ENCODE data around the gene DLG3. TPM values are rescaled to one million over a fixed set of nuclear protein-coding genes. Genes with fewer than 3 reads are reported as not detected.

Gene DLG3
- total RNA-seq, 1 experiment from 2014 or later: 41.7 TPM

- Mint-ChIP-seq H3K27me3 (ENCODE audit: low read depth) (no peaks in the 10 kb centered on the region), H3K27ac (no peak overlapping the region), H3K9me3 (no peaks in the 10 kb centered on the region), H3K4me1 (no peaks in the 10 kb centered on the region), H3K36me3 (no peaks in the 10 kb centered on the region), H3K4me3 (no peak overlapping the region)
- TF ChIP-seq ZSCAN18 (CRISPR knock-in tag; IDR thresholded peaks at IDR 0.05) (no peak), ZNF532 (CRISPR knock-in tag; IDR thresholded peaks at IDR 0.05; ENCODE audit: borderline replicate concordance) (no peak)
- ATAC-seq (no peak), DNase-seq (ENCODE audit: low spot score) (no peak)
- POLR2A ChIA-PET: no interaction called here
- CTCF ChIA-PET: no interaction called here
Observed at GRCh38 chrX:70549429-70549828, 104.8 kb downstream of the DLG3 start.

GRCh38 chrX:70552130-70552704, 107.6 kb downstream of the DLG3 start:
- no peaks in the 10 kb centered on the region for H3K36me3 Mint-ChIP-seq
- POLR2A ChIA-PET: no interaction called here
- H3K27ac Mint-ChIP-seq: no peak overlapping the region
- no peak for DNase-seq (ENCODE audit: low spot score)
- no peak for ATAC-seq
- CTCF ChIA-PET: interaction anchor here (1.3 kb wide), 1 partner anchor 100 kb away, joined by 4 read pairs; no protein-coding TSS in a partner anchor
- H3K9me3 Mint-ChIP-seq: no peaks in the 10 kb centered on the region
- H3K4me1 Mint-ChIP-seq: no peaks in the 10 kb centered on the region
- H3K4me3 Mint-ChIP-seq: no peak overlapping the region
- TF ChIP-seq PRRX2 (CRISPR knock-in tag; IDR thresholded peaks at IDR 0.05) (no peak), ZNF416 (CRISPR knock-in tag; IDR thresholded peaks at IDR 0.05) (no peak), PREB (CRISPR knock-in tag; IDR thresholded peaks at IDR 0.05; ENCODE audit: borderline replicate concordance) (no peak), MXD4 (CRISPR knock-in tag; IDR thresholded peaks at IDR 0.05; ENCODE audit: borderline replicate concordance) (no peak), NFYB (CRISPR knock-in tag; conservative IDR thresholded peaks at IDR 0.05; ENCODE audit: low read depth) (no peak), IRF1 (CRISPR knock-in tag; IDR thresholded peaks at IDR 0.05) (no peak), AFF4 (CRISPR knock-in tag; IDR thresholded peaks at IDR 0.05; ENCODE audit: borderline replicate concordance) (no peak), CDX4 (CRISPR knock-in tag; IDR thresholded peaks at IDR 0.05; ENCODE audit: borderline replicate concordance) (no peak), GRHL2 (CRISPR knock-in tag; IDR thresholded peaks at IDR 0.05; ENCODE audit: insufficient replicate concordance, severe bottlenecking) (no peak), ARID4B (CRISPR knock-in tag; IDR thresholded peaks at IDR 0.05; ENCODE audit: borderline replicate concordance) (no peak), GABPB1 (CRISPR knock-in tag; IDR thresholded peaks at IDR 0.05) (no peak)
- no peaks in the 10 kb centered on the region for H3K27me3 Mint-ChIP-seq (ENCODE audit: low read depth)

Data from WTC11 (cell line).